Lung (tissue), 12 donors: Measurements from ENCODE around the gene SAP30BP. TPM values are rescaled to one million over a fixed set of nuclear protein-coding genes. Genes with fewer than 3 reads are reported as not detected.
"Not testable (repeated sequence)": the region's sequence is repeated elsewhere in the genome, so short reads cannot be mapped to it uniquely, and the experiment has no call there.

Source experiments
- ATAC-seq: fragments of 200-7000 bp; cut with Tn5 transposase; one replicate; pipeline ENCODE4 v1.9.1; 2020; ENCODE audit warnings: moderate number of reproducible peaks; ENCODE audit not compliant: insufficient read depth, low FRiP score
- DNase-seq, 3 donors: peaks; one replicate each; pipeline ENCODE4 v3.0.0-alpha.2; 2013 to 2017
- H3K27ac ChIP-seq, 2 donors: one replicate each; pipeline ENCODE4 v1.5.1; 2013; ENCODE audit warnings: mild to moderate bottlenecking in 2 of 2, moderate library complexity in 2 of 2, control low read depth in 1 of 2, inconsistent platforms in 1 of 2, low read depth in 1 of 2, low read length in 1 of 2
- H3K27me3 ChIP-seq, 3 donors: one replicate each; pipeline ENCODE4 v1.5.1; 2013; ENCODE audit warnings: low read length in 2 of 3; ENCODE audit not compliant: control insufficient read depth in 3 of 3, insufficient read depth in 3 of 3
- H3K36me3 ChIP-seq, 4 donors: one replicate each; pipeline ENCODE4 v1.5.1; 2013; ENCODE audit warnings: low read length in 4 of 4, mild to moderate bottlenecking in 1 of 4, moderate library complexity in 1 of 4; ENCODE audit not compliant: control insufficient read depth in 4 of 4, insufficient read depth in 4 of 4
- H3K4me1 ChIP-seq, 5 donors: one replicate each; pipeline ENCODE4 v1.5.1; 2013; ENCODE audit warnings: low read length in 5 of 5, mild to moderate bottlenecking in 2 of 5, moderate library complexity in 1 of 5; ENCODE audit not compliant: control insufficient read depth in 5 of 5, insufficient read depth in 5 of 5
- H3K4me3 ChIP-seq: one replicate; pipeline ENCODE4 v1.5.1; 2013; ENCODE audit warnings: mild to moderate bottlenecking, control low read depth, moderate library complexity
- H3K9ac ChIP-seq, 2 donors: one replicate each; pipeline ENCODE4 v1.5.1; 2013; ENCODE audit warnings: low read length in 2 of 2, control low read depth in 1 of 2; ENCODE audit not compliant: insufficient read depth in 1 of 2
- H3K9me3 ChIP-seq, 4 donors: one replicate each; pipeline ENCODE4 v1.5.1; 2013; ENCODE audit warnings: low read length in 3 of 4, mild to moderate bottlenecking in 1 of 4, moderate library complexity in 1 of 4; ENCODE audit not compliant: control insufficient read depth in 4 of 4, insufficient read depth in 3 of 4
- WGBS, 2 donors: extraction: QIAGEN DNeasy Blood & Tissue Kit; methylation state at CpG; one replicate each; pipeline ENCODE4 v1.1.7; 2013; 5-methylcytosine and 5-hydroxymethylcytosine counted together
- polyA plus RNA-seq, 2 donors: library from polyadenylated mRNA; stranded (reverse); fragments of 200-250 nt; gene quantifications; one replicate each; pipeline ENCODE4 v1.2.1, GENCODE V29; 2013
- total RNA-seq, 2 donors: library from RNA; depleted of rRNA in 1 of 2; stranded (reverse); fragments of >200 nt in 1 of 2; gene quantifications; one replicate each; pipeline ENCODE4 v1.2.1, GENCODE V29; 2014 to 2021
- TF ChIP-seq, protein P1 (sequence below): IDR thresholded peaks from 2 replicates; pipeline ENCODE4 v1.5.1; 2012; ENCODE audit warnings: mild to moderate bottlenecking; ENCODE audit errors: control extremely low read depth, extremely low read depth
- donor health status: control.
- donor health status: control.
- donor health status: Bipolar disorder and iron deficiency.
- donor health status: healthy.
- donor health status: DM: yes; HTN: yes; CAD: no.

SAP30BP gene
- total and polyA plus RNA-seq, 4 donors, result 46.5 to 82.9 (median 77.3) TPM

DNA sequence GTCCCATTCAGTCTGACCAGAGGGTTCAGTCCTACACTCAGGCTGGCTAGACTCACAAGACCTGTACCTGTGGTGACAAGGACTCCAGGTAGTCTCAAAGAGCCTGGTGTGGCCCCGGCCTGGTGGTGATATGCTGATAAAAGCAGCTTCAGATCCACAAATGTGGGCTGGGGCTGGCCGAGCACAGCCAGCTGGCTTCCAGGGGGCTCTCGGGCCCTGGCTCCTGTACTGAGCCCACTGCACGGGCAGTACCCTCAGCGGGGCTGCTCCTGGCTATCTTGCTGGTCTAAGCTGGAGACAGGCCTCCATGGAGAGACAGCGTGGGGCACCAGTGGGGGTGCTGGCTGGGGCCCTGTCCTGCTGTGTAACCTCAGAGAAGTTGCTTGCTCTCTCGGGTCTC lies 29.6 kb upstream of the SAP30BP start:
- DNase-seq (no peak), ATAC-seq (no peak)
- H3K4me3 ChIP-seq, result no peak overlapping the region
- no peaks in the 10 kb centered on the region for H3K27me3 ChIP-seq
- WGBS, 2 donors, result 94 to 96% methylated on average over 7 of the region's 7 CpGs
- H3K4me1 ChIP-seq, result peaks cover 6 to 40% (median 16%) of the 10 kb centered on the region in 5 donors
- no peak overlapping the region for H3K9ac ChIP-seq
- peaks cover 0 to 6% (median 0%) of the 10 kb centered on the region in 4 donors for H3K36me3 ChIP-seq
- H3K27ac ChIP-seq, result peak overlapping the region; percentile 82 to 87
- no peaks in the 10 kb centered on the region for H3K9me3 ChIP-seq
- TF ChIP-seq, protein P1, sequence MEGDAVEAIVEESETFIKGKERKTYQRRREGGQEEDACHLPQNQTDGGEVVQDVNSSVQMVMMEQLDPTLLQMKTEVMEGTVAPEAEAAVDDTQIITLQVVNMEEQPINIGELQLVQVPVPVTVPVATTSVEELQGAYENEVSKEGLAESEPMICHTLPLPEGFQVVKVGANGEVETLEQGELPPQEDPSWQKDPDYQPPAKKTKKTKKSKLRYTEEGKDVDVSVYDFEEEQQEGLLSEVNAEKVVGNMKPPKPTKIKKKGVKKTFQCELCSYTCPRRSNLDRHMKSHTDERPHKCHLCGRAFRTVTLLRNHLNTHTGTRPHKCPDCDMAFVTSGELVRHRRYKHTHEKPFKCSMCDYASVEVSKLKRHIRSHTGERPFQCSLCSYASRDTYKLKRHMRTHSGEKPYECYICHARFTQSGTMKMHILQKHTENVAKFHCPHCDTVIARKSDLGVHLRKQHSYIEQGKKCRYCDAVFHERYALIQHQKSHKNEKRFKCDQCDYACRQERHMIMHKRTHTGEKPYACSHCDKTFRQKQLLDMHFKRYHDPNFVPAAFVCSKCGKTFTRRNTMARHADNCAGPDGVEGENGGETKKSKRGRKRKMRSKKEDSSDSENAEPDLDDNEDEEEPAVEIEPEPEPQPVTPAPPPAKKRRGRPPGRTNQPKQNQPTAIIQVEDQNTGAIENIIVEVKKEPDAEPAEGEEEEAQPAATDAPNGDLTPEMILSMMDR, result no peak

DNA sequence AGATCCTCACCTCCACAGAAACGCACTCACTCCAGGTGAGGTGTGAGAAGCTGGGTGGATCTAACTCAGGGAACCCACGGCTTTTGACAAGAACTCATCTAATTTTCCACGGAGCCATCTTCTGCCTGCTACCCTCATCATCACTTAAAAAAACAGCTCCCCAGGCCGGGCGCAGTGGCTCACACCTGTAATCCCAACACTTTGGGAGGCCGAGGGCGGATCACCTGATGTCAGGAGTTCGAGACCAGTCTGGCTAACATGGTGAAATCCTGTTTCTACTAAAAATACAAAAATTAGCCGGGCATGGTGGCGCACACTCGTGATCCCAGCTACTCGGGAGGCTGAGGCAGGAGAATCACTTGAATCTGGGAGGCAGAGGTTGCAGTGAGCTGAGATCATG lies 29.1 kb upstream of the SAP30BP start:
- 95 to 96% methylated on average over 12 of the region's 12 CpGs for WGBS, 2 donors
- not testable (repeated sequence) for H3K9ac ChIP-seq, ATAC-seq

DNA sequence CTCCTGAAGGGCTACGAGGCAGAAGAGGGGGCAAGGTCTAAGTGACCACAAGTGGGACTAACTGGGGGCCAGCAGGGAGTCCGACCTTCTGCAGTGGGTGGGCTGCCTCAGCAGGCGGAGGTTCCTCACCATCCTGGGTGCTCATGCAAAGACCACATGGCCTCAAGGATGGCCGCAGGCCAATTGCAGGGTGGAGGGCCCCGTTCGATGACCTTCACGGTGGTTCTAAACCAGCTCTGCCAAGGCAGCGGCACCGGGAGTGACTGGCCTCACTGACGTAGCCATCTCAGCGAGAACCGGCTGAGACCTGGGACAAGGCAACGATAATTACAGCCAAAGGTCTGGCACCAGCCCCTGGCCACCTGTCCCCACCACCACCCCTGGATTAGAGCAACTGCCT lies 28.2 kb upstream of the SAP30BP start:
- Histone ChIP-seq H3K9ac (no peak overlapping the region), H3K9me3 (no peaks in the 10 kb centered on the region), H3K27me3 (no peaks in the 10 kb centered on the region), H3K27ac (peak overlapping the region; percentile 2 to 21), H3K4me1 (peaks cover 0 to 37% (median 6%) of the 10 kb centered on the region in 5 donors), H3K36me3 (peaks cover 0 to 8% (median 0%) of the 10 kb centered on the region in 4 donors), H3K4me3 (no peak overlapping the region)
- ATAC-seq, result no peak
- TF ChIP-seq, protein P1, result no peak
- 94 to 96% methylated on average over 13 of the region's 13 CpGs for whole genome bisulfite sequencing, 2 donors
- no peak for DNase-seq

More for the DNA sequence above, 29.1 kb upstream of the SAP30BP start:
- not testable (repeated sequence) for H3K36me3 ChIP-seq, H3K9me3 ChIP-seq, H3K27me3 ChIP-seq, DNase-seq, H3K4me3 ChIP-seq
- peaks cover 6 to 45% (median 14%) of the 10 kb centered on the region in 5 donors for H3K4me1 ChIP-seq
- peak overlapping the region in 1 of 2 donors; percentile 87 for H3K27ac ChIP-seq

DNA sequence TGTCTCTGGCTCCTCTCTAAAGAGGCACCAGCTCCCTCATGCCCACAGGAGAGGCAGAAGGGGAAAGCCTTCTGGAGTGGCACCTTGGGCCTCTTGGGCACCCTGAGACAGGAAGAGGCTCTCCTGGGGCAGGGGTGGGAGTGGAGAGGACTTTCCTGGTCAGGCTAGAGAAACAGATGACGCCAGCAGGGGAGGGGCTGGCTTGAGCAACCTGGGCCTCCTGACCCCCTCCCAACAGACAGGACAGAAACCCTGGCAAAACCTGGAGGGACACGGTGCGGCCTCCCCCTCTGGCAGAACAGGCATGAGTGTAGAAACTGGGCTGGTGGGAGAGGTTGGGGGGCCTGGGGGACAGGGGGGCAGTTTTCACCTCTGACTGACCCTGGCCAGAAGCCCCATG lies 27.8 kb upstream of the SAP30BP start:
- TF ChIP-seq, protein P1, result no peak
- 73 to 84% methylated on average over 3 of the region's 3 CpGs for WGBS, 2 donors
- Histone ChIP-seq H3K4me3 (no peak overlapping the region), H3K4me1 (peaks cover 0 to 33% (median 6%) of the 10 kb centered on the region in 5 donors), H3K27me3 (no peaks in the 10 kb centered on the region), H3K9me3 (no peaks in the 10 kb centered on the region), H3K9ac (no peak overlapping the region), H3K36me3 (peaks cover 0 to 8% (median 0%) of the 10 kb centered on the region in 4 donors), H3K27ac (peak overlapping the region; percentile 2 to 21)
- DNase-seq (no peak), ATAC-seq (no peak)
